Measurements from ENCODE around the gene FAM180B. TPM values are rescaled to one million over a fixed set of nuclear protein-coding genes. Genes with fewer than 3 reads are reported as not detected.

FAM180B gene
- total RNA-seq, 1 experiment from 2014 or later: 0.28 TPM

GRCh38 chr11:47552566-47553405 lies 33.7 kb upstream of the FAM180B start, which contains the start of gene CELF1:
Gene CELF1 (minus strand): TSS chr11:47553132. CDS start chr11:47499523, 53,609 bp downstream.
- H3K27ac Mint-ChIP-seq: peak within 1 kb of the TSS; percentile 96
- peaks cover 15% of the 10 kb centered on the region for H3K36me3 Mint-ChIP-seq
- no peaks in the 10 kb centered on the region for H3K27me3 Mint-ChIP-seq (ENCODE audit: low read depth)
- peak within 1 kb of the TSS; percentile 95 for H3K4me3 Mint-ChIP-seq
- CTCF ChIA-PET: interaction anchor here (0.6 to 1.7 kb wide), 37 partner anchors 9 to 641 kb away, joined by 3 to 13 read pairs (median 4); partner anchors contain the start of genes KBTBD4, NDUFS3, NR1H3 and PSMC3
- H3K4me1 Mint-ChIP-seq: peaks cover 35% of the 10 kb centered on the region
- no peaks in the 10 kb centered on the region for H3K9me3 Mint-ChIP-seq
- ATAC-seq: peak; percentile 95
- peak; percentile 92 for DNase-seq (ENCODE audit: low spot score)
- POLR2A ChIA-PET: interaction anchor here (1.0 kb wide), 1 partner anchor 14 kb away, joined by 5 read pairs; no protein-coding TSS in a partner anchor
- TF ChIP-seq FOXP4 (CRISPR knock-in tag; IDR thresholded peaks at IDR 0.05) (0 out of 2 replicates have a peak, but pooled peaks have one; percentile 54), PREB (CRISPR knock-in tag; IDR thresholded peaks at IDR 0.05; ENCODE audit: borderline replicate concordance) (no peak), FOXK1 (CRISPR knock-in tag; IDR thresholded peaks at IDR 0.05) (0 out of 2 replicates have a peak, but pooled peaks have one; percentile 50), CTCF (IDR thresholded peaks at IDR 0.05) (peak; percentile 90), TP53 (CRISPR knock-in tag; IDR thresholded peaks at IDR 0.05) (no peak), USF1 (CRISPR knock-in tag; IDR thresholded peaks at IDR 0.05) (no peak), HMGXB4 (CRISPR knock-in tag; IDR thresholded peaks at IDR 0.05) (peak; percentile 77; the same call in 1 of the 2 replicates), ZSCAN18 (CRISPR knock-in tag; IDR thresholded peaks at IDR 0.05) (no peak), AFF4 (CRISPR knock-in tag; IDR thresholded peaks at IDR 0.05; ENCODE audit: borderline replicate concordance) (no peak), MAX (CRISPR knock-in tag; IDR thresholded peaks at IDR 0.05) (peak; percentile 78), ZNF121 (CRISPR knock-in tag; IDR thresholded peaks at IDR 0.05) (no peak), MXD4 (CRISPR knock-in tag; IDR thresholded peaks at IDR 0.05; ENCODE audit: borderline replicate concordance) (no peak), GABPB1 (CRISPR knock-in tag; IDR thresholded peaks at IDR 0.05) (peak; percentile 79), PRDM15 (CRISPR knock-in tag; IDR thresholded peaks at IDR 0.05) (peak; percentile 40; the same call in 1 of the 2 replicates), OVOL2 (CRISPR knock-in tag; IDR thresholded peaks at IDR 0.05; ENCODE audit: borderline replicate concordance) (no peak), SMAD3 (CRISPR knock-in tag; IDR thresholded peaks at IDR 0.05; ENCODE audit: borderline replicate concordance) (0 out of 2 replicates have a peak, but pooled peaks have one; percentile 33), JUN (CRISPR knock-in tag; IDR thresholded peaks at IDR 0.05) (0 out of 2 replicates have a peak, but pooled peaks have one; percentile 26), SP1 (CRISPR knock-in tag; conservative IDR thresholded peaks at IDR 0.05) (peak; percentile 92)

Measured in WTC11 (cell line).